ACC112 (cell line): ENCODE measurements around the gene C10orf90.
A peak's percentile ranks its signal among the peaks of the same experiment; 100 is the strongest.

Experiments used
- H2AFZ ChIP-seq: fragments of 200-600 bp; sonication (generic); one replicate; pipeline ENCODE4 v1.6.0; 2017; ENCODE audit warnings: antibody characterized with exemption, low read length; ENCODE audit not compliant: unreplicated experiment
- H3K27ac ChIP-seq: fragments of 200-600 bp; sonication (generic); 2 replicates; pipeline ENCODE4 v1.5.1; 2014; ENCODE audit warnings: low read depth, mild to moderate bottlenecking, antibody characterized with exemption, low read length, moderate library complexity
- H3K27me3 ChIP-seq: fragments of 200-600 bp; sonication (generic); 2 replicates; pipeline ENCODE4 v1.6.1; 2014; ENCODE audit warnings: mild to moderate bottlenecking, antibody characterized with exemption, low read length, moderate library complexity, mixed read lengths; ENCODE audit not compliant: insufficient read depth
- H3K36me3 ChIP-seq: fragments of 200-600 bp; sonication (generic); 2 replicates; pipeline ENCODE4 v1.6.1; 2016; ENCODE audit warnings: mild to moderate bottlenecking, antibody characterized with exemption, low read length, moderate library complexity, mixed read lengths; ENCODE audit not compliant: insufficient read depth
- H3K4me1 ChIP-seq: fragments of 200-600 bp; sonication (generic); one replicate; pipeline ENCODE4 v1.6.1; 2016; ENCODE audit warnings: low read length, mixed read lengths; ENCODE audit not compliant: insufficient read depth, unreplicated experiment, control insufficient read depth
- H3K4me3 ChIP-seq: fragments of 200-600 bp; sonication (generic); 2 replicates; pipeline ENCODE4 v1.5.1; 2014; ENCODE audit warnings: mild to moderate bottlenecking, low read depth, low read length
- H3K79me2 ChIP-seq: fragments of 200-600 bp; sonication (generic); one replicate; pipeline ENCODE4 v1.6.0; 2016; ENCODE audit warnings: low read length; ENCODE audit not compliant: control insufficient read depth, unreplicated experiment, insufficient read depth

Gene C10orf90

GRCh38 chr10:126674741-126675515 is 4.4 kb upstream of the C10orf90 start:
- Histone ChIP-seq H3K27ac (no peak overlapping the region), H3K4me3 (no peak overlapping the region), H3K4me1 (no peaks in the 10 kb centered on the region), H2AFZ (no peak overlapping the region), H3K36me3 (no peaks in the 10 kb centered on the region), H3K79me2 (no peaks in the 10 kb centered on the region), H3K27me3 (no peaks in the 10 kb centered on the region)

GRCh38 chr10:126673565-126673964 is 3.1 kb upstream of the C10orf90 start:
- no peaks in the 10 kb centered on the region for H3K36me3 ChIP-seq
- no peak overlapping the region for H2AFZ ChIP-seq
- no peak overlapping the region for H3K27ac ChIP-seq
- no peak overlapping the region for H3K4me3 ChIP-seq
- H3K79me2 ChIP-seq = no peaks in the 10 kb centered on the region
- H3K4me1 ChIP-seq = no peaks in the 10 kb centered on the region
- H3K27me3 ChIP-seq = no peaks in the 10 kb centered on the region

- no peaks in the 10 kb centered on the region for H3K27me3 ChIP-seq
Measured at GRCh38 chr10:126671402-126671975, 996 bp upstream of the C10orf90 start.

GRCh38 chr10:126670895-126671261 is 385 bp upstream of the C10orf90 start:
- H3K36me3 ChIP-seq = no peaks in the 10 kb centered on the region
- H3K4me3 ChIP-seq = no peak overlapping the region
- no peak overlapping the region for H2AFZ ChIP-seq
- no peaks in the 10 kb centered on the region for H3K4me1 ChIP-seq
- H3K79me2 ChIP-seq = no peaks in the 10 kb centered on the region
- H3K27me3 ChIP-seq = no peaks in the 10 kb centered on the region
- H3K27ac ChIP-seq = no peak overlapping the region

More at GRCh38 chr10:126671402-126671975, 996 bp upstream of the C10orf90 start:
- H3K4me3 ChIP-seq = no peak overlapping the region
- no peaks in the 10 kb centered on the region for H3K4me1 ChIP-seq
- H3K36me3 ChIP-seq = no peaks in the 10 kb centered on the region
- no peaks in the 10 kb centered on the region for H3K79me2 ChIP-seq
- H2AFZ ChIP-seq = no peak overlapping the region
- no peak overlapping the region for H3K27ac ChIP-seq

- no peak overlapping the region for H3K27ac ChIP-seq
- H2AFZ ChIP-seq = no peak overlapping the region
- no peaks in the 10 kb centered on the region for H3K27me3 ChIP-seq
- no peaks in the 10 kb centered on the region for H3K36me3 ChIP-seq
- peaks cover 6% of the 10 kb centered on the region for H3K4me1 ChIP-seq
- no peak overlapping the region for H3K4me3 ChIP-seq
- H3K79me2 ChIP-seq = no peaks in the 10 kb centered on the region
Measured at GRCh38 chr10:126669168-126669567, 1.3 kb downstream of the C10orf90 start.

GRCh38 chr10:126668505-126668904 is 2.0 kb downstream of the C10orf90 start:
- H3K36me3 ChIP-seq = no peaks in the 10 kb centered on the region
- H3K4me3 ChIP-seq = no peak overlapping the region
- no peak overlapping the region for H2AFZ ChIP-seq
- no peaks in the 10 kb centered on the region for H3K27me3 ChIP-seq
- no peaks in the 10 kb centered on the region for H3K79me2 ChIP-seq
- no peak overlapping the region for H3K27ac ChIP-seq
- H3K4me1 ChIP-seq = peaks cover 13% of the 10 kb centered on the region

- H3K79me2 ChIP-seq = no peaks in the 10 kb centered on the region
- H3K36me3 ChIP-seq = no peaks in the 10 kb centered on the region
- H2AFZ ChIP-seq = no peak overlapping the region
- H3K27me3 ChIP-seq = no peaks in the 10 kb centered on the region
- no peak overlapping the region for H3K4me3 ChIP-seq
- no peak overlapping the region for H3K27ac ChIP-seq
- peaks cover 19% of the 10 kb centered on the region for H3K4me1 ChIP-seq
Measured at GRCh38 chr10:126667568-126667967, 2.9 kb downstream of the C10orf90 start.

GRCh38 chr10:126665207-126665606 is 5.3 kb downstream of the C10orf90 start:
- H3K4me3 ChIP-seq = no peak overlapping the region
- H3K27me3 ChIP-seq = no peaks in the 10 kb centered on the region
- H3K27ac ChIP-seq = no peak overlapping the region
- H2AFZ ChIP-seq = no peak overlapping the region
- H3K36me3 ChIP-seq = no peaks in the 10 kb centered on the region
- peaks cover 33% of the 10 kb centered on the region for H3K4me1 ChIP-seq
- no peaks in the 10 kb centered on the region for H3K79me2 ChIP-seq

GRCh38 chr10:126663880-126664279 is 6.6 kb downstream of the C10orf90 start:
- peak overlapping the region; percentile 97 for H3K27ac ChIP-seq
- no peaks in the 10 kb centered on the region for H3K27me3 ChIP-seq
- H3K4me1 ChIP-seq = peaks cover 33% of the 10 kb centered on the region
- no peaks in the 10 kb centered on the region for H3K79me2 ChIP-seq
- peak overlapping the region; percentile 21 for H2AFZ ChIP-seq
- H3K36me3 ChIP-seq = no peaks in the 10 kb centered on the region
- H3K4me3 ChIP-seq = peak overlapping the region; percentile 38; the same call in 1 of the 2 replicates

GRCh38 chr10:126663328-126663727 is 7.2 kb downstream of the C10orf90 start:
- 0 out of 2 replicates have a peak overlapping the region, but pooled peaks have one; percentile 38 for H3K4me3 ChIP-seq
- no peaks in the 10 kb centered on the region for H3K79me2 ChIP-seq
- H3K27me3 ChIP-seq = no peaks in the 10 kb centered on the region
- H3K4me1 ChIP-seq = peaks cover 33% of the 10 kb centered on the region
- no peak overlapping the region for H2AFZ ChIP-seq
- H3K36me3 ChIP-seq = no peaks in the 10 kb centered on the region
- peak overlapping the region; percentile 97 for H3K27ac ChIP-seq
